Bronchial smooth muscle cell (primary cell): ENCODE measurements around the gene ZNF155. TPM values are rescaled to one million over a fixed set of nuclear protein-coding genes. Genes with fewer than 3 reads are reported as not detected.

ENCODE experiments used
- total RNA-seq: library from RNA; depleted of rRNA; stranded (reverse); fragments of >200 nt; gene quantifications from 2 replicates; pipeline ENCODE4 v1.2.1, GENCODE V29; 2014

ZNF155 gene
- total RNA-seq, result 7.8 and 9.8 TPM in 2 replicates

GRCh38 chr19:43983912-43984686, at the start of gene ZNF155:
TSS of gene ZNF155 (plus strand) at chr19:43984188. CDS start at chr19:43988544, 4,356 bp downstream.

GRCh38 chr19:43934985-43935708, 48.8 kb upstream of the ZNF155 start, which contains the start of gene ZNF45:
TSS of gene ZNF45 (minus strand) at chr19:43935282. CDS start at chr19:43922185, 13,097 bp downstream.

GRCh38 chr19:43950834-43951645, 32.9 kb upstream of the ZNF155 start, which contains the start of gene ZNF221:
TSS of gene ZNF221 (plus strand) at chr19:43951228. CDS start at chr19:43962727, 11,499 bp downstream.

GRCh38 chr19:44002566-44003460, 18.8 kb downstream of the ZNF155 start, which contains the start of gene ZNF230:
TSS of gene ZNF230 (plus strand) at chr19:44002957. CDS start at chr19:44007079, 4,122 bp downstream.

GRCh38 chr19:44025217-44025936, 41.4 kb downstream of the ZNF155 start, which contains the start of gene ZNF222:
TSS of gene ZNF222 (plus strand) at chr19:44025379. CDS start at chr19:44025437, 58 bp downstream.

Other genes with a start within 250 kb of the ZNF155 start
- 4.3 and 8.8 TPM in 2 replicates for gene SMG9, start 229.2 kb upstream of the ZNF155 start, total RNA-seq
- gene KCNN4, start 203.2 kb upstream of the ZNF155 start, total RNA-seq, result 0.77 and 3.3 TPM in 2 replicates
- gene LYPD5, start 181.7 kb upstream of the ZNF155 start, total RNA-seq, result 0.95 and 1.9 TPM in 2 replicates
- gene ZNF283, start 156.9 kb upstream of the ZNF155 start, total RNA-seq, result 9.7 and 14.8 TPM in 2 replicates
- 3.8 and 3.9 TPM in 2 replicates for gene ZNF404, start 100.2 kb upstream of the ZNF155 start, total RNA-seq
- gene ZNF45, start 48.9 kb upstream of the ZNF155 start, total RNA-seq, result 16.4 and 16.6 TPM in 2 replicates
- gene ZNF221, start 33.0 kb upstream of the ZNF155 start, total RNA-seq, result 10.8 and 11.8 TPM in 2 replicates
- gene ZNF230, start 18.8 kb downstream of the ZNF155 start, total RNA-seq, result 4.1 TPM in 2 replicates
- 6.0 and 7.9 TPM in 2 replicates for gene ZNF222, start 41.2 kb downstream of the ZNF155 start, total RNA-seq
- gene ZNF223, start 67.8 kb downstream of the ZNF155 start, total RNA-seq, result 4.7 and 8.1 TPM in 2 replicates
- 3.3 TPM in 2 replicates for gene ZNF284, start 88.0 kb downstream of the ZNF155 start, total RNA-seq
- gene ZNF224, start 110.2 kb downstream of the ZNF155 start, total RNA-seq, result 31.8 and 42.5 TPM in 2 replicates
- gene ZNF225, start 129.2 kb downstream of the ZNF155 start, total RNA-seq, result 8.7 and 11.6 TPM in 2 replicates
- 11.2 and 14.3 TPM in 2 replicates for gene ZNF234, start 157.4 kb downstream of the ZNF155 start, total RNA-seq
- gene ZNF226, start 180.9 kb downstream of the ZNF155 start, total RNA-seq, result 22.7 and 32.3 TPM in 2 replicates
- 22.2 and 23.8 TPM in 2 replicates for gene ZNF227, start 228.3 kb downstream of the ZNF155 start, total RNA-seq